GM12878 (cell line): ENCODE data around the gene FGFRL1. TPM values are rescaled to one million over a fixed set of nuclear protein-coding genes. Genes with fewer than 3 reads are reported as not detected.

ENCODE experiments used
- ATAC-seq: fragments of 200-7000 bp; cut with Tn5 transposase; 3 replicates; pipeline ENCODE4 v1.9.1; 2020; ENCODE audit warnings: mild to moderate bottlenecking, moderate library complexity
- BruUV-seq: library from RNA; stranded (reverse); fragments of 400-500 nt; replicated peaks from 2 replicates; lab custom pipeline; 2021; lab: Mats Ljungman, UMichigan
- CTCF ChIA-PET: fragments of 300-600 bp; sonication (Branson Sonifier 250); formaldehyde crosslinking; extraction: SDS; loops from one replicate; lab custom pipeline; 2021; ENCODE audit warnings: inconsistent platforms; lab: Yijun Ruan, JAX
- POLR2A ChIA-PET: fragments of 350-600 bp; formaldehyde crosslinking; extraction: SDS; loops from one replicate; lab custom pipeline; 2021; ENCODE audit warnings: inconsistent platforms; lab: Charles Lee
- RAD21 ChIA-PET: fragments of 300-600 bp; sonication (Branson Sonifier 250); formaldehyde crosslinking; loops from one replicate; lab custom pipeline; 2023; ENCODE audit warnings: antibody characterized with exemption; ENCODE audit not compliant: unreplicated experiment; lab: Charles Lee
- SMC1A ChIA-PET: fragments of 300-600 bp; sonication (Branson Sonifier 250); formaldehyde crosslinking; loops from one replicate; lab custom pipeline; 2023; ENCODE audit not compliant: unreplicated experiment, uncharacterized antibody; lab: Charles Lee
- DNase-seq: peaks from one replicate; pipeline ENCODE4 v3.0.0-alpha.2; 2011; ENCODE audit warnings: low read depth, low spot score
- FAIRE-seq: peaks from 3 replicates; lab custom pipeline; 2011; peaks lifted over from hg19 to GRCh38; lab: Jason Lieb, UNC
- H2AFZ ChIP-seq: 2 replicates; pipeline ENCODE4 v1.6.0; 2011; ENCODE audit warnings: low read depth, low read length, control low read depth; ENCODE audit not compliant: control insufficient read depth
- H3K27ac ChIP-seq: 2 replicates; pipeline ENCODE4 v1.5.1; 2011; ENCODE audit warnings: control low read depth; ENCODE audit not compliant: control insufficient read depth, insufficient read depth
- H3K27me3 ChIP-seq, 2 experiments: replicated peaks in 1 of 2; 2 replicates each; pipeline versions ENCODE4 v1.6.0 to v1.6.1; 2011; ENCODE audit warnings: low read length in 1 of 2; ENCODE audit not compliant: control insufficient read depth in 2 of 2, insufficient read depth in 2 of 2
- H3K36me3 ChIP-seq, 2 experiments: 2 replicates each; pipeline ENCODE4 v1.5.1; 2011; ENCODE audit warnings: low read length in 1 of 2; ENCODE audit not compliant: control insufficient read depth in 2 of 2, insufficient read depth in 2 of 2
- H3K4me1 ChIP-seq: 2 replicates; pipeline ENCODE4 v1.6.1; 2011; ENCODE audit warnings: mild to moderate bottlenecking, low read length, moderate library complexity, mixed read lengths; ENCODE audit not compliant: control insufficient read depth, insufficient read depth
- H3K4me2 ChIP-seq: 2 replicates; pipeline ENCODE4 v1.6.0; 2011; ENCODE audit warnings: control low read depth; ENCODE audit not compliant: control insufficient read depth, insufficient read depth
- H3K4me3 ChIP-seq: fragments of 200-600 bp; sonication (generic); 2 replicates; pipeline ENCODE4 v1.5.1; 2016
- H3K79me2 ChIP-seq: 2 replicates; pipeline ENCODE4 v1.6.0; 2011; ENCODE audit warnings: low read length; ENCODE audit not compliant: control insufficient read depth, insufficient read depth
- H3K9ac ChIP-seq: 2 replicates; pipeline ENCODE4 v1.8.0; 2011; ENCODE audit warnings: low read length, control low read depth, mixed read lengths; ENCODE audit not compliant: control insufficient read depth, insufficient read depth
- H3K9me3 ChIP-seq: replicated peaks from 3 replicates; pipeline ENCODE4 v1.5.1; 2011; ENCODE audit warnings: mild to moderate bottlenecking, low read length; ENCODE audit not compliant: control insufficient read depth, insufficient read depth
- H4K20me1 ChIP-seq: 2 replicates; pipeline ENCODE4 v1.6.0; 2011; ENCODE audit not compliant: control insufficient read depth, insufficient read depth
- IKZF1 ChIP-seq: fragments of 450-650 bp; conservative IDR thresholded peaks from 2 replicates; pipeline ENCODE4 v1.6.1; 2017; ENCODE audit warnings: antibody characterized with exemption, mild to moderate bottlenecking
- MEF2B ChIP-seq: fragments of 450-650 bp; IDR thresholded peaks from 2 replicates; pipeline ENCODE4 v1.6.1; 2018; ENCODE audit warnings: mild to moderate bottlenecking, moderate library complexity; ENCODE audit not compliant: partially characterized antibody, poor library complexity, severe bottlenecking
- SPI1 ChIP-seq: IDR thresholded peaks from 2 replicates; pipeline ENCODE4 v1.6.1; 2011; ENCODE audit warnings: low read depth, mild to moderate bottlenecking, low read length, moderate library complexity, borderline replicate concordance; ENCODE audit not compliant: insufficient read depth
- ZNF384 ChIP-seq: IDR thresholded peaks from 2 replicates; pipeline ENCODE4 v1.6.1; 2012; ENCODE audit warnings: low read depth, mild to moderate bottlenecking, low read length, improper control_type of control experiment, borderline replicate concordance
- WGBS: methylation state at CpG from one replicate; pipeline ENCODE4 v1.1.6; 2016; ENCODE audit warnings: low lambda C conversion rate; ENCODE audit not compliant: insufficient replicate concordance, insufficient coverage; ENCODE audit errors: missing lambda C conversion rate; 5-methylcytosine and 5-hydroxymethylcytosine counted together
- in situ Hi-C: fragments of 300-500 bp; cut with MboI; formaldehyde crosslinking; loops from 9 replicates; pipeline ENCODE4 v1.14.3; 2018; ENCODE audit warnings: mixed read lengths
- intact Hi-C: fragments of 100-400 bp; cut with micrococcal nuclease; formaldehyde crosslinking; loops from one replicate; pipeline ENCODE4 v1.14.2; 2022; ENCODE audit not compliant: unreplicated experiment
- polyA plus RNA-seq, 11 experiments: library from polyadenylated mRNA; depleted of rRNA in 4 of 11; unstranded in 6 of 11; stranded (reverse) in 5 of 11; fragments of >200 nt; fragmentation: Nextera tagmentation in 4 of 11; fragmentation: Illumina TruSeq in 1 of 11; extraction: Ambion mirVana in 4 of 11; extraction: Trizol in 1 of 11; gene quantifications; 1 replicate in 1 of 11; 2 replicates in 10 of 11; pipeline versions ENCODE4 v1.2.1 to v1.2.3, GENCODE V29; 2011 to 2016; ENCODE audit warnings: inconsistent platforms in 2 of 11, missing spikeins in 2 of 11, low read depth in 1 of 11
- total RNA-seq, 4 experiments: library from RNA; depleted of rRNA in 3 of 4; stranded (reverse); fragments of >200 nt in 3 of 4; fragmentation: Illumina TruSeq in 1 of 4; extraction: Trizol in 1 of 4; gene quantifications; 2 replicates each; pipeline versions ENCODE4 v1.2.1 to v1.2.3, GENCODE V29; 2013 to 2021

The FGFRL1 gene
- total and polyA plus RNA-seq, 10 of the 15 experiments (the other 5 are each of a cell fraction or from before 2014, with no cell fraction given) = 0.02 to 1.5 (median 0.29) TPM; not detected in 2

- no peak for ATAC-seq
- H3K4me2 ChIP-seq = no peak overlapping the region
- in situ Hi-C loops = no loop called here
- no peaks in the 10 kb centered on the region for H3K79me2 ChIP-seq
- BruUV-seq = no TSS peak
- no peak for FAIRE-seq
- H2AFZ ChIP-seq = no peak overlapping the region
- H3K36me3 ChIP-seq = no peaks in the 10 kb centered on the region
- peak; percentile 42 for TF ChIP-seq MEF2B
- no peak for TF ChIP-seq ZNF384
- H3K9ac ChIP-seq = no peak overlapping the region
- RAD21 ChIA-PET = no interaction called here
- CTCF ChIA-PET = no interaction called here
- H3K9me3 ChIP-seq = no peaks in the 10 kb centered on the region; the same call in 2 of the 3 replicates
- SMC1A ChIA-PET = no interaction called here
- POLR2A ChIA-PET = no interaction called here
- H4K20me1 ChIP-seq = no peaks in the 10 kb centered on the region
- H3K4me1 ChIP-seq = no peaks in the 10 kb centered on the region
- intact Hi-C loops = no loop called here
- H3K27me3 ChIP-seq = peaks cover 2 to 3% of the 10 kb centered on the region in 2 experiments
- H3K27ac ChIP-seq = no peak overlapping the region
- DNase-seq = no peak
- WGBS = 12% methylated on average over 15 of the region's 18 CpGs
- no peak overlapping the region for H3K4me3 ChIP-seq
These were observed 11.5 kb upstream of the FGFRL1 start for GRCh38 chr4:999882-1000425.

- no peak for TF ChIP-seq SPI1
- no peak for TF ChIP-seq IKZF1
- ATAC-seq (no peak), DNase-seq (no peak), FAIRE-seq (no peak)
- in situ Hi-C loops (no loop called here), intact Hi-C loops (no loop called here)
- Histone ChIP-seq H2AFZ (no peak overlapping the region), H3K79me2 (no peaks in the 10 kb centered on the region), H3K27me3 (peaks cover 2 to 3% of the 10 kb centered on the region in 2 experiments), H3K27ac (no peak overlapping the region), H3K36me3 (no peaks in the 10 kb centered on the region), H4K20me1 (no peaks in the 10 kb centered on the region), H3K9me3 (no peaks in the 10 kb centered on the region; the same call in 2 of the 3 replicates), H3K9ac (no peak overlapping the region), H3K4me2 (no peak overlapping the region), H3K4me1 (no peaks in the 10 kb centered on the region), H3K4me3 (no peak overlapping the region)
- SMC1A ChIA-PET = no interaction called here
- RAD21 ChIA-PET = no interaction called here
- CTCF ChIA-PET = no interaction called here
- BruUV-seq = no TSS peak
- POLR2A ChIA-PET = no interaction called here
- 72% methylated on average over 15 of the region's 15 CpGs for WGBS
These were observed 10.7 kb upstream of the FGFRL1 start for GRCh38 chr4:1000686-1001260.
